C4-2B (cell line): ENCODE data around the gene ST8SIA4.

Source experiments
- ZFX ChIP-seq: fragments of 450-650 bp; IDR thresholded peaks from 2 replicates; pipeline ENCODE4 v1.6.1; 2017
- TF ChIP-seq, protein P1 (sequence below): fragments of 450-650 bp; conservative IDR thresholded peaks from 2 replicates; pipeline ENCODE4 v1.5.1; 2017; ENCODE audit warnings: mild to moderate bottlenecking

GRCh38 chr5:100827481-100827889 lies 75.6 kb downstream of the ST8SIA4 start:
- TF ChIP-seq, protein P1, sequence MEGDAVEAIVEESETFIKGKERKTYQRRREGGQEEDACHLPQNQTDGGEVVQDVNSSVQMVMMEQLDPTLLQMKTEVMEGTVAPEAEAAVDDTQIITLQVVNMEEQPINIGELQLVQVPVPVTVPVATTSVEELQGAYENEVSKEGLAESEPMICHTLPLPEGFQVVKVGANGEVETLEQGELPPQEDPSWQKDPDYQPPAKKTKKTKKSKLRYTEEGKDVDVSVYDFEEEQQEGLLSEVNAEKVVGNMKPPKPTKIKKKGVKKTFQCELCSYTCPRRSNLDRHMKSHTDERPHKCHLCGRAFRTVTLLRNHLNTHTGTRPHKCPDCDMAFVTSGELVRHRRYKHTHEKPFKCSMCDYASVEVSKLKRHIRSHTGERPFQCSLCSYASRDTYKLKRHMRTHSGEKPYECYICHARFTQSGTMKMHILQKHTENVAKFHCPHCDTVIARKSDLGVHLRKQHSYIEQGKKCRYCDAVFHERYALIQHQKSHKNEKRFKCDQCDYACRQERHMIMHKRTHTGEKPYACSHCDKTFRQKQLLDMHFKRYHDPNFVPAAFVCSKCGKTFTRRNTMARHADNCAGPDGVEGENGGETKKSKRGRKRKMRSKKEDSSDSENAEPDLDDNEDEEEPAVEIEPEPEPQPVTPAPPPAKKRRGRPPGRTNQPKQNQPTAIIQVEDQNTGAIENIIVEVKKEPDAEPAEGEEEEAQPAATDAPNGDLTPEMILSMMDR = no peak
- TF ChIP-seq ZFX = no peak
